Jurkat, Clone E6-1 (cell line): ENCODE measurements around the gene SDR42E2.
A peak's percentile ranks its signal among the peaks of the same experiment; 100 is the strongest.
"Not testable (repeated sequence)": the region's sequence is repeated elsewhere in the genome, so short reads cannot be mapped to it uniquely, and the experiment has no call there.

Source experiments
- DNase-seq: peaks from one replicate; pipeline ENCODE4 v3.0.0-alpha.2; 2011; ENCODE audit warnings: low read depth, low spot score
- H3K4me3 ChIP-seq: 2 replicates; pipeline ENCODE4 v1.5.1; 2011; ENCODE audit warnings: mild to moderate bottlenecking, low read length, control low read depth, moderate library complexity

The SDR42E2 gene

GRCh38 chr16:22152316-22152715, 10.0 kb upstream of the SDR42E2 start:
- DNase-seq: no peak

GRCh38 chr16:22153078-22153477, 9.2 kb upstream of the SDR42E2 start:
- not testable (repeated sequence) for H3K4me3 ChIP-seq, DNase-seq

More at GRCh38 chr16:22152316-22152715, 10.0 kb upstream of the SDR42E2 start:
- no peak overlapping the region for H3K4me3 ChIP-seq

- no peak overlapping the region for H3K4me3 ChIP-seq
- no peak for DNase-seq
Observed at GRCh38 chr16:22161401-22161800, 905 bp upstream of the SDR42E2 start.

- no peak for DNase-seq
- H3K4me3 ChIP-seq: no peak overlapping the region
Observed at GRCh38 chr16:22162656-22163009, 327 bp downstream of the SDR42E2 start.

DNA sequence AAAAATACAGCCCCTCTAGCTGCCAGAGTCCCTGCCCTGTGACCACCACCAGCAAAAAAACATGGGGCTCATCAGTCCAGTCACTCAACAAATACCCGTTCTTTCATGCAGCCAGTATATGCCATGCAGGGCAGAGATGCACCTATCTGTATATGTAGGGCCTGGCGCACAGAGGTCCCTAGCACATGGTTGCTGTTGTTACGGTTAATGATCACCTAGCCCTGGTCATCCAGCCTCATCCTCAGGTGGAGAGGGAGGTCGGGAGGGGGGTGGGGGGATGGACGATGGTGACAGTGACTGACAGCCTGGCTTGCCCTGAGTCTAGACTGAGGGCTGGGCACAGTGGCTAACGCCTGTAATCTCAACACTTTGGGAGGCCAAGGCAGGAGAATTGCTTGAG, 1.5 kb downstream of the SDR42E2 start:
- no peak for DNase-seq

GRCh38 chr16:22164482-22164881, 2.2 kb downstream of the SDR42E2 start:
- no peak overlapping the region for H3K4me3 ChIP-seq
- no peak for DNase-seq

More for the DNA sequence above, 1.5 kb downstream of the SDR42E2 start:
- H3K4me3 ChIP-seq: no peak overlapping the region

DNA sequence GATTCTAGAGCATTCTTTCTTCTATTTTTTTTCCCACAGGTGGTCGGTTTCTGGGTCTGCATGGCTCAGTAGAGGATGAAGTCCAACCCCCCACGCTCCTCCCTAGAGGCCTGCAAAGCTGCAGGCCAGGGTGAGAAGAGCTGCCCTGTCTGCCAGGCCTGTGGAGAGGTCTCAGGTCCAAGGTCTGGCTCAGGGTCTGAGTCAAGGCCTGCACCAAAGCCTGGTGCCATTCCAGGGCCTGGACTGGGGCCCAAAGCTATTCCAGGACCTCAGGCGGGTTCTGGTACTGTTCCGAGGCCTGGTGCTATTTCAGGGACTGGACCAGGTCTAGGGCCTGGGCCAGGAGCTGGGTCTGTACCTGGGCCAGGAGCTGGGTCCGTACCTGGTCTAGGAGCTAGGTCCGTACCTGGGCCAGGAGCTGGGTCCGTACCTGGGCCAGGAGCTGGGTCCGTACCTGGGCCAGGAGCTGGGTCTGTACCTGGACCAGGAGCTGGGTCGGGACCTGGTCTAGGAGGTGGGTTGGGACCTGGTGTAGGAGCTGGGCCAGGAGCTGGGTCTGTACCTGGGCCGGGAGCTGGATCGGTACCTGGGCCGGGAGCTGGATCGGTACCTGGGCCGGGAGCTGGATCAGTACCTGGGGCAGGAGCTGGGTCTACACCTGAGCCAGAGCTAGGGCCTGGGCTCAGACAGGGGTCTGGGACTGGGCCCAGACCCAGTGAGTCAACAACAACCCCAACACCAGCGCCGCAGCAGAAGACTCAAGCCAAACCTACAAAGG, 3.4 kb downstream of the SDR42E2 start:
- no peak overlapping the region for H3K4me3 ChIP-seq
- no peak for DNase-seq

GRCh38 chr16:22171953-22172352, 9.6 kb downstream of the SDR42E2 start:
- DNase-seq: no peak

GRCh38 chr16:22172642-22173041, 10.3 kb downstream of the SDR42E2 start:
- not testable (repeated sequence) for DNase-seq

More at GRCh38 chr16:22171953-22172352, 9.6 kb downstream of the SDR42E2 start:
- H3K4me3 ChIP-seq: no peak overlapping the region

GRCh38 chr16:22174642-22175041, 12.3 kb downstream of the SDR42E2 start:
- no peak for DNase-seq
- no peak overlapping the region for H3K4me3 ChIP-seq

More at GRCh38 chr16:22172642-22173041, 10.3 kb downstream of the SDR42E2 start:
- not testable (repeated sequence) for H3K4me3 ChIP-seq

GRCh38 chr16:22177968-22178930, 15.9 kb downstream of the SDR42E2 start:
- no peak for DNase-seq
- H3K4me3 ChIP-seq: no peak overlapping the region

- no peak overlapping the region for H3K4me3 ChIP-seq
- no peak for DNase-seq
Observed at GRCh38 chr16:22181426-22181825, 19.1 kb downstream of the SDR42E2 start.

- DNase-seq: no peak
Observed at GRCh38 chr16:22181843-22182242, 19.5 kb downstream of the SDR42E2 start.

GRCh38 chr16:22183335-22183734, 21.0 kb downstream of the SDR42E2 start:
- no peak for DNase-seq
- H3K4me3 ChIP-seq: no peak overlapping the region

More at GRCh38 chr16:22181843-22182242, 19.5 kb downstream of the SDR42E2 start:
- H3K4me3 ChIP-seq: no peak overlapping the region

- DNase-seq: no peak
Observed at GRCh38 chr16:22183901-22184614, 21.8 kb downstream of the SDR42E2 start.

GRCh38 chr16:22184615-22184968, 22.3 kb downstream of the SDR42E2 start:
- DNase-seq: no peak
- H3K4me3 ChIP-seq: no peak overlapping the region

More at GRCh38 chr16:22183901-22184614, 21.8 kb downstream of the SDR42E2 start:
- H3K4me3 ChIP-seq: no peak overlapping the region

GRCh38 chr16:22186517-22186916, 24.2 kb downstream of the SDR42E2 start:
- no peak for DNase-seq
- no peak overlapping the region for H3K4me3 ChIP-seq

DNA sequence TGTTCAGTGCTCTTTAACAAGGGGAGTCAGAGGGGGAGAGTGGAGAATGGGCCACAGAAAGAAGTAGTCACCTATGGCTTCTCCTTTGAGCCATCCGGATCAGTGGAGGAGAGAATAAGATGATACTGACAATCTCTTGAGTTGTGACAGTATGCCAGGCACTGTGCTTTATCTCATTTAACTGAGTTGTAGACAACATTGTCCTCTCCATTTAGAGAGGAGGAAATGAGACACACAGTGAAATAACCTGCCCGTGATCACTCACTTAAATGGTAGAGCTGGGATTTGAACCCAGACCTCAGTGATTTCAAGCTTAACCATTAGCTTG, 25.9 kb downstream of the SDR42E2 start:
- DNase-seq: no peak
- H3K4me3 ChIP-seq: no peak overlapping the region

DNA sequence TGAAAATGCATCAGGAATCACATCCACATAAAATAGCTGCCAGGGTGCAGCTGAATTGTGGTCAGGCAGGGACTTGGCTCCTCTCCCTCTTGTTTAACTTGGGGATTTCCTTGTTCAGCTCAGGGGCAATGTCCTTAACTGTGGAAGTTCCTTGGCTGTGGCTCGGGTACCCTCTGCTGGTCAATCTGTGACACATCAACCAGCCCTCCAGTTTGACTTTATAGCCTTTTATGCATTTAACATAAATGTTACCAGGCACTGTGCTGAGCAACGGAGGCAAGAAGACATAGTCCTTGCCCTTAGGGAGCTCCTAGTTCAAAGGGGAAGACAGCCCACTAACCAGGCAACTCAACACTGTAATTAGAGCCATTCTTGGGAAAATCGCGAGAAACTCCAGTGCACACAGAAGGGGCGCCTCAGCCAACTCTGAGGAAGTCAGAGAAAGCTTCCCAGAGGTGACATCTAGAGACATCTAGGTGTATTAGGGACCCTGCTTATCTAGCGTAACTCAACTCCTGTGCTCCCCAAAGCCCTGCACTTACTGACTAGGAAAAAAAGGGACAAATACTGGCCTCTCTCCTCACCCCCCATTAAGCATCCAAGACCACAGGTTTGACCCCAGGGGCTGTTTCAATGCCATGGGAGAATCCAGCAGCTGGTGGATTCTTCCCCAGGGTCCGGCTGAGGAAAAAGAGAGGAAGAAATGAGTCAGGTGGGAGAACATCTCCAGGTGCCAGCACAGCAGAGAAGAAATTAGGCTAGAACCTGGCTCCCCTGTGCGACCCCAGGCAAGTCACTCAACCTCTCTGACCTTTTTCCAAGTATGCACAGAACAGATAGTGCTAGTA, 26.5 kb downstream of the SDR42E2 start:
- H3K4me3 ChIP-seq: no peak overlapping the region
- peak; percentile 74 for DNase-seq
